KOPT-K1 (cell line): ENCODE data around the gene NFIC.
"Not testable (repeated sequence)": the region's sequence is repeated elsewhere in the genome, so short reads cannot be mapped to it uniquely, and the experiment has no call there.

Experiments used
- H3K27ac ChIP-seq: fragments of 200-600 bp; sonication (generic); 2 replicates; pipeline ENCODE4 v1.5.1; 2016; ENCODE audit warnings: antibody characterized with exemption, mild to moderate bottlenecking, low read depth, low read length; ENCODE audit not compliant: poor library complexity, severe bottlenecking
- H3K36me3 ChIP-seq: fragments of 200-600 bp; sonication (generic); 2 replicates; pipeline ENCODE4 v1.5.1; 2017; ENCODE audit warnings: antibody characterized with exemption, mild to moderate bottlenecking, low read length, moderate library complexity; ENCODE audit not compliant: insufficient read depth
- H3K9me3 ChIP-seq: fragments of 200-600 bp; sonication (generic); 2 replicates; pipeline ENCODE4 v1.5.1; 2017; ENCODE audit warnings: antibody characterized with exemption, low read length, mild to moderate bottlenecking; ENCODE audit not compliant: insufficient read depth, poor library complexity, severe bottlenecking

NFIC gene

GRCh38 chr19:3446657-3447056 lies 80.3 kb downstream of the NFIC start:
- H3K36me3 ChIP-seq, result peaks cover 36% of the 10 kb centered on the region; the same call in 1 of the 2 replicates
- not testable (repeated sequence) for H3K27ac ChIP-seq, H3K9me3 ChIP-seq

GRCh38 chr19:3448616-3449334 lies 82.4 kb downstream of the NFIC start:
- Histone ChIP-seq H3K27ac (no peak overlapping the region), H3K9me3 (no peaks in the 10 kb centered on the region), H3K36me3 (peaks cover 55% of the 10 kb centered on the region; the same call in 1 of the 2 replicates)

- H3K9me3 ChIP-seq, result no peaks in the 10 kb centered on the region
- H3K36me3 ChIP-seq, result peaks cover 58% of the 10 kb centered on the region; the same call in 1 of the 2 replicates
- no peak overlapping the region for H3K27ac ChIP-seq
These were observed 84.5 kb downstream of the NFIC start for GRCh38 chr19:3450796-3451411.

GRCh38 chr19:3451451-3451866 lies 85.1 kb downstream of the NFIC start:
- H3K27ac ChIP-seq, result no peak overlapping the region
- H3K9me3 ChIP-seq, result no peaks in the 10 kb centered on the region
- H3K36me3 ChIP-seq, result peaks cover 53% of the 10 kb centered on the region; the same call in 1 of the 2 replicates

- H3K36me3 ChIP-seq, result peaks cover 53% of the 10 kb centered on the region; the same call in 1 of the 2 replicates
- H3K9me3 ChIP-seq, result no peaks in the 10 kb centered on the region
- H3K27ac ChIP-seq, result no peak overlapping the region
These were observed 86.0 kb downstream of the NFIC start for GRCh38 chr19:3452171-3452941.

GRCh38 chr19:3452942-3453214 lies 86.5 kb downstream of the NFIC start:
- peaks cover 53% of the 10 kb centered on the region; the same call in 1 of the 2 replicates for H3K36me3 ChIP-seq
- not testable (repeated sequence) for H3K9me3 ChIP-seq, H3K27ac ChIP-seq

GRCh38 chr19:3453840-3454239 lies 87.5 kb downstream of the NFIC start:
- H3K27ac ChIP-seq, result no peak overlapping the region
- no peaks in the 10 kb centered on the region for H3K9me3 ChIP-seq
- peaks cover 52% of the 10 kb centered on the region; the same call in 1 of the 2 replicates for H3K36me3 ChIP-seq

GRCh38 chr19:3454656-3455392 lies 88.4 kb downstream of the NFIC start:
- Histone ChIP-seq H3K9me3 (no peaks in the 10 kb centered on the region), H3K36me3 (peaks cover 45% of the 10 kb centered on the region; the same call in 1 of the 2 replicates), H3K27ac (no peak overlapping the region)

- H3K9me3 ChIP-seq, result no peaks in the 10 kb centered on the region
- no peak overlapping the region for H3K27ac ChIP-seq
- H3K36me3 ChIP-seq, result peaks cover 50% of the 10 kb centered on the region; the same call in 1 of the 2 replicates
These were observed 89.1 kb downstream of the NFIC start for GRCh38 chr19:3455393-3455955.

GRCh38 chr19:3455960-3456601 lies 89.7 kb downstream of the NFIC start:
- no peak overlapping the region for H3K27ac ChIP-seq
- H3K36me3 ChIP-seq, result peaks cover 45% of the 10 kb centered on the region; the same call in 1 of the 2 replicates
- no peaks in the 10 kb centered on the region for H3K9me3 ChIP-seq

GRCh38 chr19:3456925-3457527 lies 90.6 kb downstream of the NFIC start:
- no peaks in the 10 kb centered on the region for H3K9me3 ChIP-seq
- H3K27ac ChIP-seq, result no peak overlapping the region
- peaks cover 40% of the 10 kb centered on the region; the same call in 1 of the 2 replicates for H3K36me3 ChIP-seq

- Histone ChIP-seq H3K36me3 (peaks cover 34% of the 10 kb centered on the region; the same call in 1 of the 2 replicates), H3K9me3 (no peaks in the 10 kb centered on the region), H3K27ac (no peak overlapping the region)
These were observed 91.3 kb downstream of the NFIC start for GRCh38 chr19:3457528-3458228.
